GM12874 (cell line): ENCODE measurements around the gene POLRMT.

ENCODE experiments used
- TF ChIP-seq, protein P1 (sequence below): IDR thresholded peaks from 2 replicates; pipeline ENCODE4 v1.5.1; 2011; ENCODE audit warnings: low read depth, mild to moderate bottlenecking, control low read depth, low read length, moderate library complexity; ENCODE audit not compliant: insufficient read depth

The POLRMT gene

DNA sequence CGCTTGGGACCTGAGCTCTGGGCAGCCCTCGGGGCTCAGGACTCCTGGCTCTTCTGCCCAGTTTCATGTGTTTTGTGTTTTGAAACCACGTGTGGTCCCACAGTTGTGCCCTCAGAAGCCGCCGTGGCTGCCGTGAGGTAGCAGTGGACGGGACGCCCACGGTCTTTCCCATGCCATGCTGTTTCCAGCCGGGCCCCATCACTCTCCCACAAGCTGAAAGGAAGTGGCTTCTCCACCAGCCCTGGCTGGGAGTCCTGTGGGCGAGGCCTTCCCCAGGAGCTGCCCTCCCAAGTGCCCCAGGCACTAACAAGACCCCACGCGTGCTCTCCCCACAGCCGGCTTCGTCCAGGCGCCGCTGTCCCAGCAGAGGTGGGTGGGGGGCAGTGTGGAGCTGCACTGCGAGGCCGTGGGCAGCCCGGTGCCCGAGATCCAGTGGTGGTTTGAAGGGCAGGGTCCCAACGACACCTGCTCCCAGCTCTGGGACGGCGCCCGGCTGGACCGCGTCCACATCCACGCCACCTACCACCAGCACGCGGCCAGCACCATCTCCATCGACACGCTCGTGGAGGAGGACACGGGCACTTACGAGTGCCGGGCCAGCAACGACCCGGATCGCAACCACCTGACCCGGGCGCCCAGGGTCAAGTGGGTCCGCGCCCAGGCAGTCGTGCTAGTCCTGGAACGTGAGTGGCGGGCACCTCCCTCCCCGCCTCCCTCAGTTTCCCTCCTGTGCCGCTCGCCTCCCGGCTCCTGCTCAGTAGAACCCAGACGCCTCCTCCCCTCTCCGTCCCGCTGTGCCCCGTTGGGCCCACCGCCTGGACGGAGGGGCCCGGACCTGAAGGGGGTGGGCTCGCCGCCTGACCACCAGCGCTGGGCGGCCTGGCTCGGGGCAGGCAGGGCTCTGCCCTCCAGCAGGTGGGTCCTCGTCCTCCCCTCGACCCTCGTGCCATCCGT lies 55.6 kb downstream of the POLRMT start:
- TF ChIP-seq, protein P1, sequence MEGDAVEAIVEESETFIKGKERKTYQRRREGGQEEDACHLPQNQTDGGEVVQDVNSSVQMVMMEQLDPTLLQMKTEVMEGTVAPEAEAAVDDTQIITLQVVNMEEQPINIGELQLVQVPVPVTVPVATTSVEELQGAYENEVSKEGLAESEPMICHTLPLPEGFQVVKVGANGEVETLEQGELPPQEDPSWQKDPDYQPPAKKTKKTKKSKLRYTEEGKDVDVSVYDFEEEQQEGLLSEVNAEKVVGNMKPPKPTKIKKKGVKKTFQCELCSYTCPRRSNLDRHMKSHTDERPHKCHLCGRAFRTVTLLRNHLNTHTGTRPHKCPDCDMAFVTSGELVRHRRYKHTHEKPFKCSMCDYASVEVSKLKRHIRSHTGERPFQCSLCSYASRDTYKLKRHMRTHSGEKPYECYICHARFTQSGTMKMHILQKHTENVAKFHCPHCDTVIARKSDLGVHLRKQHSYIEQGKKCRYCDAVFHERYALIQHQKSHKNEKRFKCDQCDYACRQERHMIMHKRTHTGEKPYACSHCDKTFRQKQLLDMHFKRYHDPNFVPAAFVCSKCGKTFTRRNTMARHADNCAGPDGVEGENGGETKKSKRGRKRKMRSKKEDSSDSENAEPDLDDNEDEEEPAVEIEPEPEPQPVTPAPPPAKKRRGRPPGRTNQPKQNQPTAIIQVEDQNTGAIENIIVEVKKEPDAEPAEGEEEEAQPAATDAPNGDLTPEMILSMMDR, result no peak

DNA sequence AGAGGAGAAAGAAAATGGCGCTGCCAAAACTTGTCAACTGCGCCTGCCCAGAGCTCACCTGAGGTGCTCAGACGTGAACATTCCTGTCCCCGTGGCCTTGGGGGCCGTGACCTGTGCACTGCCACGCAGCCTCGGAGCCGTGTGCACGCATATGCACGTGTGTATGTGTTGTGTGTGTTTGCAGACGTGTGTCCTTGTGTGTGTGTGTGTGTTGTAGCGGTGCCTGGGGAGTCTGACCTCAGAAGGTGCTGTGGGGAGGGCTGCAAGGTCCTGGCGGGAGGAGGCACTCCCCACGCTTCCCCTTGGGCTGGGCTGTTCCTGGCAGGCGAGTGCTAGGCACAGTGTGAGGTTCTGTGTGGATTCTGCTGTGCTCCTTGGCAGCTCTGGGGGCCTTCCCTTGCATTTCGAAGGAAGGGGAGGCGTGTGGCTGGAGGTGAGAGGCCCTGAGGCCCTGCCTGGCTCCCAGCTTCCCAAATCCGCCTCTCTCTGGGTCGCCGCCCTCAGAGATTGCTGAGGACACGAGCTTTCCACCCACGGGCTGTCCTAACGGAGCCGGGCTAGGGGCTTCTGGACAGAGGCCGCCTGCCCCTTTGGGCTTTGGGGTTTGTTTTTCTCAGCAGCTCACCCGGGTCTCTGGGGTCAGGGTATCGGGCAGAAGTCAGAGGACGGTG lies 56.4 kb downstream of the POLRMT start:
- TF ChIP-seq, protein P1, result no peak

DNA sequence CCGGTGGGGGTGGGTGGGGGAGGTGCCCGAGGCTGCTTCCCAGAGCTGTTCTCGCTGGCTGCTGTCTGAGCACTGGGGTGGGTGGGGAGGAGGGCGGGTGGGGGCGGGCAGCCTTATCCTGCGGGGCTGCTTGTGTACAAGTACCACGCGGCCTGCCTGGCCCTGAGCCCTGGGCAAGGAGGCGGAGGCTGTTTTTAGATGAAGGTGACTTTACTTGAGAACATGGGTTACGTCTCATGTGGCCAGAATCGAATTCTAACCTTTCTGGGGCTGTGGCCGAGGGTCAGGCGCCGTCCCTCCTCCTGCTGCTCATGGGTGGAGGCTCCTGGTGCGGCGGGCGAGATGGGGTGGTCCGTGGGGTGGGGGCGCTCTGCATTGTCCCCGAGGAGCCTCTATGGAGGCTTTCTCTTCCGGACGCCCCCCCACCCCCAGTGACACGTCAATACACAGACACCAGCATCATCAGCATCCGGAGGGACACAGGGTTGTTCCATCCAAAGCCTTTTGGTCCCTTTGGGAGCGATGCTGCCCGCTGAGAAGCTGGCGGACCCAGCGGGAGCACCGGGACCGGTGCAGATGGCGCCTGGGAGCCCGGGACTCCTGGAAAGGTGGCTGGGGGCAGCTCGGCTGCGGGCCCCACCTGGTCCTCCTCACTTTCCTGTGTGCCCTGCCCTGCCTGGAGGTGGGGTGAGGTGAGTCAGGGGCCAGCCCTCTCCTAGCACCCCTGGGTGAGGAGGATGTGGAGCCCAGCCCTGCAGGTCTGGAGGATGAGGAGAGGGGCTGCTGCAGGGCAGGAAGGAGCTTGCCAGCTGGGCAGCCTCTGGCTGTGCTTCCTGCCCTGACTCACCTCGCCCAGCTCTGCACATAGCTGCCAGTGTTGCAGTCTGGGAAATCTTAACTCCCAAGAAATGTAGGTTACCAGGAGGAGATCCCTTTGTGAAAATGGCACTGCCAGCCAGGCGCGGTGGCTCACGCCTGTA lies 57.5 kb downstream of the POLRMT start:
- TF ChIP-seq, protein P1, result no peak

- TF ChIP-seq, protein P1, result no peak
These were observed 58.4 kb downstream of the POLRMT start for GRCh38 chr19:574658-575526.

DNA sequence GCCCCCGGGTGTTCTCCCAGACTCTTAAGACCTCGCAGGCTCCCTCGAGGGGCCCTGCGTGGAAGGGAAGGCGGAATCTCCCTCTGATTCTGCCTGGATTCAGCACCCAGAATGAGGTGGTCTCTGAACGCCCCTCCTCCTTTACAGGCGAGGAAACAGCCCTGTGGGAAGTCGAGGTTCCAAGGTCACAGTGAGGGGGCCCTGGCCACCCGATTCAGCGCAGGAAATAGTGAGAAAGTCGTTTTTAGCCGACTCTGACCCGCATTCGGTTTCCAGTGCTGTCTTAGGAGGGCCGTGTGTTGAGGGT lies 59.9 kb downstream of the POLRMT start:
- TF ChIP-seq, protein P1, result no peak

- TF ChIP-seq, protein P1, result no peak
These were observed 60.4 kb downstream of the POLRMT start for GRCh38 chr19:572743-573518.
